ENCODE data around the gene DNHD1.
"Not testable (repeated sequence)": the region's sequence is repeated elsewhere in the genome, so short reads cannot be mapped to it uniquely, and the experiment has no call there.

The DNHD1 gene

DNA sequence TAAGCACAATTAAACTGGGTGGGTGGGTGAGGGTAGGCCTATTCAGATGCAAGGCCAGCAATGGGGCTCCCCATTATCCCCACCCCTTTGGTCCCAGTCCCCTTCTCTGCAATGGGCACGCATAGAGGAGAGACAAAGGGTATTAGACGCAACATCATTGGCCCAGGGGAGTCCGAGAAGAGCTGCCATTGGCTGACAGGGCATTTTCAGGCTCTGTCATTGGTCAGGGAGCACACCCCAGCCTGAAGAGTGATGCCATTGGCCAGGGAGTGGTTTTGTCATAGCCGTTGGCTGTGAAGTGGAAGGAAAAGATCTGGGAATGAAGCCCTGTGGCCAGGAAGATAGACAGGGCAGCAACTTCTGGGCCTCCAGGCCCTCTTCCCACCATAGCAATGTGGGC lies 20.5 kb upstream of the DNHD1 start:
- DNase-seq (ENCODE audit: insufficient read length, low spot score) (no peak), FAIRE-seq (no peak)

DNA sequence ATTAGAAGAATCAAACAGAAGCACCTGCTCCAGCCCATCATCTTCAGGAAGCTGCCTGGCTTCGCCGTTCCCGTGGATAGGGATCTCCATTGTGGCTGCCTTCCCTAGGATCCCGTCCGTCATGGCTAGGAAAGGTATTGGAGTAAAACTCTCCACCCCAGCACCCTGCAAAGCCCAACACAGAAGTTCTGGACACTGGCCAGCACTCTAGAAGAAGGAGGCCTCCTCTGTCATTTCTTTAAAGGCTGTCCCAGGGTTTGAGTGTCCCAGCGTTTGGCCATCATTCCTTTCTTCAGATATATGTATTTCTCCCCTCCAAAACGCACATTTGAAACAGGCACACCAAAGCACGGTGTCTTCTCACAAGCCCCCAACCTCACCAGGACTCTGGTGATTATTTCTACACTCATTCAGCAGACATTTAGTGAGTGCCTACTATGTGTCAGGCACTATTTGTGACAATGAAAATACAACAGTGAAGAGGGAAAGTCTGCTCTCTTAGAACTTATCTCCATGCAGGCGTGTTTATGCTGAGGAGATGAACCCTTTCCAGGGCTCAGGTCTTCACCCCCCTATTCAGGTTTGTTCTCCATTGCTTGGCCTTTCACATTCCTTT lies 16.7 kb upstream of the DNHD1 start:
- no peak for DNase-seq (ENCODE audit: insufficient read length, low spot score)
- no peak for FAIRE-seq

DNA sequence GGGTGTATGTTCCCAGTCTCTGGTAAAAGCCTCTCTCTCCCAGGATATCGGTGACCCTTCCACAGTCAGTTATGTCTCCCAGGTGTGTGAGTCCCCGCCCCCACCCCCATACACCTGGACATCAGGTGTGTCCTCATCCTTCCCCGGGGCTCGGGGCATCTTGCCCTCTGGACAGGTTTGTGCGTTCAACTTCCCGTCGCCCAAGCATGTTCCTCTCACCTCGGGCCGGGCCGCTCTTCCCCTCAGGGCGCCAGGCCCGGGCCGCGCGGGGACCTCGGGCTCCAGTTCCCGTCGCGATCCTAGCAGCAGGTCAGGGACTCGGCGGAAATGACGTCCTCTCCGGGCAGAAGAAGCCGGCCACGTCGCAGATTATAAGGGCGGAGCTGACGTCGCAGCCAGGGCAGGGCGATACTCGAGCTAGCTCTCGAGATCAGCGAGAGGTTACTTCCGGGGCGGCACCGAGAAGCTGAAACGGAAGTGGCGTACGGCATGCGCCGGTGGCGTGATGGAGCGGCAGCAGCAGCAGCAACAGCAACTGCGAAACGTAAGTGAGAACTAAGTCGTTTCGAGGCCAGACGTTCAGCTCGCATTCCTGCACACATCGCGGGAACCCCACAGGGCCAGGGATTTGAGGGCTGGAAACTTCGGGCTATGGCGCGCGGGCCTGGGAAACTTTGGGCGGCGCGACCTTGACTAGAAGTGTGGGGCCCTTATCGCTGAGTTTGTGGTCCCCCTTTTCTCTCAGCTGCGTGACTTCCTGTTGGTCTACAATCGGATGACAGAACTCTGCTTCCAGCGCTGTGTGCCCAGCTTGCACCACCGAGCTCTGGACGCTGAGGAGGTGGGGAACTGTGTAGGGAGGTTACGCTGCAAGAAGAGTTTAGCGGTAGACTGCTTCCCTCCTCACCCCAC lies 15.8 kb upstream of the DNHD1 start, which contains the start of the genes ARFIP2 and TIMM10B:
Gene ARFIP2 (minus strand): TSS at position 320 of the 912 bp plus-strand sequence. CDS start 910 bp downstream, outside the sequence.
Gene TIMM10B (plus strand): TSS at position 490 of the 912 bp plus-strand sequence. CDS start 16 bp downstream, at position 506.
- peak; percentile 97 for DNase-seq (ENCODE audit: insufficient read length, low spot score)
- peak; percentile 99 for FAIRE-seq

DNA sequence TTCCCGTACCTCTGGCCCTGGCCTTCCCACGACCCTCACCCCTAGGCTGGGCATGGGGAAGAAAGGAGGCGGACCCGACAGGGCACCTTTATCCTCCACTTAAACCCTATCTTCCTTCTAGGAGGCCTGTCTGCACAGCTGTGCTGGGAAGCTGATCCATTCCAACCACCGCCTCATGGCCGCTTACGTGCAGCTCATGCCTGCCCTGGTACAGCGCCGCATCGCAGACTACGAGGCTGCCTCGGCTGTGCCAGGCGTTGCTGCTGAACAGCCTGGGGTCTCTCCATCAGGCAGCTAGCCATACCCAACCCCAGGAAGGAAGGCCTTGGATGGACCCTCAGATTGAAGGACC lies 15.2 kb upstream of the DNHD1 start:
- no peak for DNase-seq (ENCODE audit: insufficient read length, low spot score)
- no peak for FAIRE-seq

DNA sequence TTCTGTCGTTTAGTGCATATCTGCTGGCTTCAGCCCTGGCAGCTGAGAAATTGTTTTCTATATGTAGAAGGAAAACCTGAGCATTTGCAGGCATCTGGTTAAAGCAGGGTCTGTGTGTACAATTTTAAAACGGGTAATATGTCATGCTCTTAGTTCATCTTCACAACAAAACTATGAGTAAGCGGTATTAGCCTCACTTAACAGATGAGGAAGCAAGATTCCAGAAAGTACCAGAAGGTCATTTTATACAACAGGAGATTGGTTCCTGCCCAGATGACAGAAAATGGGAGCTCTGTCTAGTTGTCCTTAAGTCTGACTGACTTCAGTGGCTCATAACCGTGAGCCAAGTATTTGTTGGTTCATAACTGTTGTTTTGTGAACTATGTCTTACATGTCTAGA lies 14.6 kb upstream of the DNHD1 start:
- DNase-seq (ENCODE audit: insufficient read length, low spot score) (no peak), FAIRE-seq (no peak)

DNA sequence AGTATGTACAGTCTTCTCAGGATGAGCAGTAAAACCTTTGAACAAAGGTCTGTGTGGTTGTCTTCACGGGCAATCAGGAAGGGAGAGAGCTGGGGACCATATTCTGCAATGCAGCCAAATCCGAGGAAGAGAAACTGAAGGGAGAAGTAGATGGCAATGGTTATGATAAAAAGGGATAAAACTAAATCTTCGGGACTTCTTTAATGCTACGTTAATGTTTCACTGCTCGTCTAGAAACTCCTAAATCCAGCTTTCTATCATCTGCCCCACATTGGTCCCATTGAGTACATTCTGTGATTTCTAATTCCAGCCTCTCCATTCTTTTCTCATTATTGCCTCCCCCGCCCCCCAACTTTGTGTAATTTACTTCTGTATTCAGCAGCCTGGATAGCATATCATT lies 14.1 kb upstream of the DNHD1 start:
- DNase-seq (ENCODE audit: insufficient read length, low spot score) (no peak), FAIRE-seq (no peak)

DNA sequence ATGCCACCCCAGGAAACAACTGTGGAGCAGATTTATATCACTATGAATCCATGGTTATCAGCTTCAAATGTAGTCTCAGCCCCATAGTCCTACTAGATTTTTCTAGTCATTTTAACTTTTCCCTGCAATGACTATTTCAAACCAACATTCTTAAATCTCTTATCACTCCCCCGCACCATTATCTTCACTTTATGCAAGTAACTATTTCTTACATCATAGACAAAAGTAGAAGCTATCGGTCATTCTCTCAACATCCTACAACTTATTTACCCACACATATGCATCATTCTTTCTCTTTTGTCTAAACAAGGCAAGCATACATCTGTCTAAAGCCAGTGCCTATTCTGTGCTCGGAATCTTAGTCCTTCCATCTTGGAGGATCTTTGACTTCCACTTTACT lies 11.4 kb upstream of the DNHD1 start:
- FAIRE-seq (no peak), DNase-seq (ENCODE audit: insufficient read length, low spot score) (no peak)

DNA sequence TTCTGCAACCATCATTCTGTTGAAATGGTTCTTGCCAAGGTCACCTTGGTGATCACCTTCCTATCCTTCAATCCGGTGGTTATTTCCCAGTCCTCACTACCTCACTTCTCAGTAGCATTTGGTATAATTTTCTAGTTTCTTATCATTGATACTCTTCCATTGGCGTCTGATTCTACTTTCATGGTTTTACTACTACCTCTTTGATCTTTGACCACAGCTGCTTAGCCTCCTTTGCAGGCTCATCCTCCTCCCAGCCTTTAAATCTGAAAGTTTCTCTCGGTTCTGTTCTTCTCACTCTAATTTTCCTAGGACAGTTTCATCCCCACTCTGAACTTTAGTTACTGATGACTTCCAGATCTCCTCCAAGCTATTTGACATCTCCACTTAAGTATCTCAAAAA lies 10.8 kb upstream of the DNHD1 start:
- FAIRE-seq, result no peak
- no peak for DNase-seq (ENCODE audit: insufficient read length, low spot score)

DNA sequence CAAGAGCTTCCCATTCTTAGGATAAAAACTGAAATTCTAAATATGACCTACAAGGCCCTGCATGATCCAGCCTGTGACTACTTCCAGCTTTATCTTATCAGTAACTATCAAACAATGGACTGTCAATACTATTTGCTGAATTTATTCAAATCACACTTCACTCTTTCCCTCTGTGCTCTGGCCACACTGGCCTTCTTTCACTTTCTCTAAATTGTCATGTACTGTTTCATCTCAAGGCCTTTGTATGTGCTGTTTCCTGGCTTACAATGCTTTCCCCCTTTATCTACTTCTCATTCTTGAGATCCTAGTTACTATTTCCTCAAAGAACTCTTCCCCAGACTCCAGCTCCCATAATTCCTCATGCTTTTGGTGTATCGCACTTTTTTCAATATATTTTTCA lies 10.1 kb upstream of the DNHD1 start:
- FAIRE-seq, result peak; percentile 47
- DNase-seq (ENCODE audit: insufficient read length, low spot score), result no peak

DNA sequence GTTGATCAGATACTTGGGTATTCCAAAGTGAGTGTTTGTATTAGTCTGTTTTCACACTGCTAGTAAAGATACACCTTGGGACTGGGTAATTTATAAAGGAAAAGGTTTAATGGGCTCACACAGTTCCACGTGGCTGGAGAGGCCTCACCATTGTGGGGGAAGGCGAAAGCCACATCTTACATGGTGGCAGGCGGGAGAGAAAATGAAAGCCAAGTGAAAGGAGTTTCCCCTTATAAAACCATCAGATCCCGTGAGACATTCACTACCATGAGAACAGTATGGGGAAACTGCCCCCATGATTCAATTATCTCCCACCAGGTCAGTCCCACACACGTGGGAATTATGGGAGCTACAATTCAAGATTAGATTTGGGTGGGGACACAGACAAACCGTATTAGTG lies 8.7 kb upstream of the DNHD1 start:
- FAIRE-seq, result no peak
- no peak for DNase-seq (ENCODE audit: insufficient read length, low spot score)

DNA sequence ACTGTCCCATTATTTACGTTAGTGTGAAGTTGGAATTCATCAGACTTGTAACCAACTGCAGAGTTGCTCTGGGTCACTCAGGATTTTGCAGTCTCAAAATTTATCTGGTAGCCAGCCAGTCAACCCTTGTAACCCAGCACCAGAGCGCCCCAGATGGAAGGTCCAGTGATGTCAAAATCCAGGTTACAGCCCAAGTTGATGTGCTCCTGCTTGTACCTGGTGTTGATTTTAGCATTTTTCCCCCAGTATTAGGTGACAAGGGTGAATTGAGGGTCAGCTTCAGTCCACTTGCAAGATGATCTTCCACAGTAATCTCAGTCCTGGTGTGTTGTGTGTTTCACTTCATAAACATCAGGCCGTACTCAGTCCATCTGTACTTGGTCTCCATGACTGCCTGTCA lies 8.3 kb upstream of the DNHD1 start:
- DNase-seq (ENCODE audit: insufficient read length, low spot score) (no peak), FAIRE-seq (no peak)

DNA sequence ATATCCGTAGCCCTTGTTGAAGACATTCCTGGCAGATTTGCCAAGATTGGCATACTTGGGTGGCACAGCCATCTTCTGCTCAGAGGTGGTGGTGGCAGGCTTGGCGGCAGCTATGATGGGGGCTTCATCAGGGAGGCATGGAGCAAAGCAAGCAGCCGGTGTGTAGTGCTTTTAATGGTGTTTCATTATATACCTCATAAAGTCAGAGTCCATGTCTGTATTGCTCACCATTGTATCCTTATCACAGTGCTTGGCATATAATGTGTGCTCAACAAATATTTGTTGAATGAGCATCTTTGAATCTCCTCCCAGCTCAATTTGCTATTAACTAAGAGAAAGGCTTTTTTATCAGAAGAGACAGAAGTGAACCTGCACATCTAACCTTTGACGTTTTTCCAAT lies 7.8 kb upstream of the DNHD1 start:
- DNase-seq (ENCODE audit: insufficient read length, low spot score) (no peak), FAIRE-seq (no peak)

DNA sequence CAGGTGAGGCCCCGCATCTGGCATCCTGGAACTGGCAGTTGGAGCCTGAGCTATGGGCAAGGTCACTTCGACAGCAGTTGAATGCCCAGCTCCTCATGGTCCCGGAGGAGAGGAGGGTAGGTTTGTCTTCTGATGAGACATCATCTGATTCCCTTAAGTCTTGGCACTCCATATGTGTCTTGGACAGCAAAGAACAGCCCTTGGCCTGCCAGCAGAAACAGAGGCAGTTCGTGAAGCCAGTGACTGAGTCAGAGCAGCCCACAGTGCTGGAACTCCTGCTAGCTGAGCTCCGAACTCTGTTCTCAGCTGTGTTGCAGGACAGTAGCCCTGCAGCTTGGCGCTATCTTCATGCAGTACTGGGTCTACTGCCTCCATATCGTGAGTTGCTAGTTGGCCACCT lies 1.0 kb downstream of the DNHD1 start:
- DNase-seq (ENCODE audit: insufficient read length, low spot score), result no peak
- FAIRE-seq, result no peak

DNA sequence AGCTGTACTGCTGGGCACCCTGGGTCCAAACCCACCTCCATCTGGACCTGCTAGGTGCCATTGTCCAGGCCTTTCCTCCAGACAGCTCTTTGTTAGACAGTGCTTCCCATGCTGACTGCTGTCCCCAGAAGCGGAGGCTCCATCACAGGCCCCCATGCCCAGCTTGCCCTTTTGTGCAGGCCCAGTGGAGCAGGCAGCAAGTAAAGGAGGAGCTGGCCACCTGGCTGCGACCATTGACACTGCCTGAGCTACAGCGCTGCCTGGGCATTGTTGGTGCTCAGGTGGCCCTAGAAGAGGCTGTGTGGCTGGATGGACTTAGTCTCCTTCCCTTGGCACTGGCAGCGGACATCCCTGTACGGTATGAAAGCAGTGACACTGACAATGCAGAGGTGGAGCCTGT lies 1.5 kb downstream of the DNHD1 start:
- DNase-seq (ENCODE audit: insufficient read length, low spot score) (no peak), FAIRE-seq (no peak)

DNA sequence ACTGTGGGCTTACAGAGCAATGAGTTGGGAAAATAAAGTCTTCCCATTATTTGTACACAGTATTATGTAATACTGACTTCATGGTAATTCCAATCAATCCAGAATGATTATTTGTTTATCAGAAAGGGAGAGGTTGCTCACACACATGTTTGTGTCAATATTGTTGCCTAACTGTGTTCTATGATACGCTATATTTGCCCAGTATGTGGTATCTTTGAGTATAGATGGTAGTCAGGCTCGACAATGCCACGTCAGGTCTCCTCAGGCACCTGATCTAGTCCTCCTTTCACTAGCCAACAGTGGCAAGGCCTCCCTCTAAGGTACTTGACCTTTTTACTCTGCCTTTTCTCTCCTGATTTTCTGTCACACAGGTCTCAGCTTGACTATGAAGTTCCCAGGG lies 5.3 kb downstream of the DNHD1 start:
- DNase-seq (ENCODE audit: insufficient read length, low spot score) (no peak), FAIRE-seq (no peak)

DNA sequence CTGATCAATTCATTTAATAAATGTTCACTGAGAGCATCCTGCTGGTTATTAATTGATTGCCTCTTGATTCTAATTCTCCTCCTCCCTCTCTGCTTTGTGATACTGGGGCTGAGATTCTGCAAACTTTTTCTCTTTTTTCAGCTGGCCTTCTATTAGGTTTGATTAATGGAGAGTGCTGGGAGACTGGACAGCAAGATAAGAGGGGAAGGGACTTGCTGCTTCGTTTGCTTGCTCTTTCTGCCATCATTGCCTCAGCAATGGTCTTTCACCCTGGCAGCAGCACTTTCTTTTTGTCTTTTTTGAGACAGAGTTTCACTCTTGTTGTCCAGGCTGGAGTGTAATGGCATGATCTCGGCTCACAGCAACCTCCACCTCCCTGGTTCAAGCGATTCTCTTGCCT lies 7.1 kb downstream of the DNHD1 start:
- DNase-seq (ENCODE audit: insufficient read length, low spot score), result no peak
- FAIRE-seq, result no peak

DNA sequence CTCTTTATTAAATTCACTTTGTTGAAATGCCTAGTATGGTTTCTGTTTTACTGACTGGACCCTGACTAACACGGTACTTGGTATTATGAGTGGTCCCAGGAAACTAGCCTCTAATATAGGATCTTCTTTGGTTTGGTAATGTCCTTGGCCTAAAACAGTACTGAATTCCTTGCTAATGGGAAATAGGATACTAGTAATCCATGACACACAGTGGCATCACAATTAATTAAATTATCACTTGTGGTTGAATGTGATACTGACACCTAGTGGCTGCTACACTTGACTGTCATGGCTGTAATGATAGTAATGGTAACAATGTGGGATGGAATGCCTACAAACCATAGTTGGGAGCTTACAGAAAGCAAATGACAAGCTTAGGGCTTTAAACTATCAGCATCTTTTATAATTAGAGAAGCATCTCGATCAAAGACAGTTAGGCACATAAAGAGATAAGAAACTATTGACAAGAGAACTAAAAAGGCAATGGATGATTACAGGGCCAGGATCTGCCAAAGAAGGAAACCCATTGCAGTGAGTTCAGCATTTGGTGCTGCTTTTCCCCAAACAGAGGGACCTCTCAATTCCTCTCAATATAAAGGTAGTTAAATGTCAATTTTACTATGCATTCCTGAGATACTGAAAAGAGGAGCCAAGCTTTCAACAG lies 8.6 kb downstream of the DNHD1 start:
- no peak for DNase-seq (ENCODE audit: insufficient read length, low spot score)
- peak; percentile 94 for FAIRE-seq

DNA sequence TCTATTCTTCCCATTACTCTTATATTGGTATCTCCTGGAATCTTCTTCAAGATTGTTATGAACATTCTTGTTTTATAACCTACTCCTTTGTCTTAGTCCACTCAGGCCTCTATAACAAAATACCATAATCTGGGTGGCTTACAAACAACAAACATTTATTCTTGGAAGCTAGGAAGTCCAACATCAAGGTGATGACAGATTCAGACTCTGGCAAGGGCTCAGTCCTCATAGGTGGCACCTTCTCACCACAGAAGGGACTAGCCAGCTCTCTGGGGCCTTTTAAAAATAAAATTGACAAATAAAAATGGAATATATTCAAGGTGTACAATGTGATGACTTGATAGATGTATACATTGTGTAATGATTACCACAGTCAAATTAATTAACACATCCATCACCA lies 19.8 kb downstream of the DNHD1 start:
- DNase-seq (ENCODE audit: insufficient read length, low spot score) (no peak), FAIRE-seq (peak; percentile 31)

DNA sequence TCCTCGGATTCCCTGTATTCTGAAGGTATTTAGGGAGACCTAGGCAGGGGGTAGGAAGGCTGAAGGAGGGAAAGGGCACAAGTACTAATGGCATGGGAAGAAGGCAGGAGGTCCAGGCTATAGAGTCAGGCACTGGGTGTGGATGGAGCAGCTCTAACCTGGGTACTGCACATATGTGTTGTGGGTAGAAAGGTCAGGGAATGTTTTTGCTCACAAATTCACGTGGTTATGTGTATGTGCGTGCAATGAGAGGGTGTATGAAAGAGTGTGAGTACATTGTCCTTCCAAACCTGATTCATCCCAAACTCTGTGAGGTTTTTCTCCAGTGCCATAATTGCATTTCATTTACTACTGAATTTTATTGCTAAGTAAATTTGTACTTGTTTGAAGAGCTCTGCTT lies 23.2 kb downstream of the DNHD1 start:
- FAIRE-seq (no peak), DNase-seq (ENCODE audit: insufficient read length, low spot score) (no peak)

DNA sequence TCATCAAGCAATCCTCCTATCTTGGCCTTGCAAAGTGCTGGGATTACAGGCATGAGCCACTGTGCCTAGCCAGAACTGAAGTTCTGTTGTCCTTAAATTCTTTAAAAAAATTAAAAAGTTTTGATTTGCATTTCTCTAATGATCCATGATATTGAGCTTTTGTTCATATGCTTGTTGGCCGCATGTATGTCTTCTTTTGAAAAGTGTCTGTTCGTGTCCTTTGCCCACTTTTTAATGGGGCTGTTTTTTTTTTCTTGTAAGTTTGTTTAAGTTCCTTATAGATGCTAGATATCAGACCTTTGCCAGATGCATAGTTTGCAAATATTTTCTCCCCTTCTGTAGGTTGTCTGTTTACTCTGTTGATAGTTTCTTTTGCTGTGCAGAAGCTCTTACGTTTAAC lies 24.9 kb downstream of the DNHD1 start:
- not testable (repeated sequence) for FAIRE-seq

DNA sequence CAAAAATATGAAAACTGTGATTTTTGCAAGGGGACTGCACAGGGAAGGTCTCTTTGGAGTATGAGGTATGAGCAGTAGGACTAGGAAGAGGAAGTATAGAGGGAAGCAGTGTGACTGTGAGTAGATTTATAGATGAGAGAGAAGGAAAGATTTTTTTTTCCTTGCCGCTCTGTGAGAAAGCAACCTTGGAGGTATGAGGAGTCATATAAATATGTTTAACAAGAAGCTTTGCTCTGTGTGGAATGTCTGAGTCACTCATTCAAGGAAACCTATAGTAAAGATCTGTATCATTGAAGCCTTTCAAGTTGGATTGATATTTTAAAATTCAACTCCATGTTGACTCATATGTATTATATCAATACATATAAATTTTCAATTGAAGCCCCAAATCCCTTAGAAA lies 26.2 kb downstream of the DNHD1 start:
- DNase-seq (ENCODE audit: insufficient read length, low spot score) (no peak), FAIRE-seq (no peak)

More for the DNA sequence above, 24.9 kb downstream of the DNHD1 start:
- not testable (repeated sequence) for DNase-seq (ENCODE audit: insufficient read length, low spot score)
